ENCODE measurements around the gene CSF2.

Gene CSF2

DNA sequence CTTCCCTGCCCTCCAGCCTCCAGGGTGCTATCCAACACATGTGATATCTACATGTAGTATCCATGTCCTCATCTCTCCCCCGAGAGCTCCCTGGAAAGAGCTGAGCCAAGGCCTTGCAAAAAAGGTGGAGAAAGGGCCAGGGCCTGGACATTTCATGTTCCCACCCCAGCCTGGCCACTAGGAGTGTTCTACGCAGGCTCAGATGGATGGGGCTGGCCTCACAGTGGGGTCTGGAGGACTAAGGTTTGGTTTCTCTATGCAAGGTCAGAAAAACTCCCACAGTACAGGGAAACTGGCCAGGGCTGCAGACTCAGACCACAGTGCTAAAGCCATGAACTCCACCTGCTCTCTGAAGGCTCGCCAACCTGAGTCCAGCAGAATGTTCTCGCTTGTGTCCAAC, 1.5 kb upstream of the CSF2 start:
- no peak for DNase-seq (ENCODE audit: low read depth)
- H3K4me3 ChIP-seq (ENCODE audit: control insufficient read depth, low read depth, low read length), result no peak overlapping the region
- TF ChIP-seq, protein P1, sequence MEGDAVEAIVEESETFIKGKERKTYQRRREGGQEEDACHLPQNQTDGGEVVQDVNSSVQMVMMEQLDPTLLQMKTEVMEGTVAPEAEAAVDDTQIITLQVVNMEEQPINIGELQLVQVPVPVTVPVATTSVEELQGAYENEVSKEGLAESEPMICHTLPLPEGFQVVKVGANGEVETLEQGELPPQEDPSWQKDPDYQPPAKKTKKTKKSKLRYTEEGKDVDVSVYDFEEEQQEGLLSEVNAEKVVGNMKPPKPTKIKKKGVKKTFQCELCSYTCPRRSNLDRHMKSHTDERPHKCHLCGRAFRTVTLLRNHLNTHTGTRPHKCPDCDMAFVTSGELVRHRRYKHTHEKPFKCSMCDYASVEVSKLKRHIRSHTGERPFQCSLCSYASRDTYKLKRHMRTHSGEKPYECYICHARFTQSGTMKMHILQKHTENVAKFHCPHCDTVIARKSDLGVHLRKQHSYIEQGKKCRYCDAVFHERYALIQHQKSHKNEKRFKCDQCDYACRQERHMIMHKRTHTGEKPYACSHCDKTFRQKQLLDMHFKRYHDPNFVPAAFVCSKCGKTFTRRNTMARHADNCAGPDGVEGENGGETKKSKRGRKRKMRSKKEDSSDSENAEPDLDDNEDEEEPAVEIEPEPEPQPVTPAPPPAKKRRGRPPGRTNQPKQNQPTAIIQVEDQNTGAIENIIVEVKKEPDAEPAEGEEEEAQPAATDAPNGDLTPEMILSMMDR (IDR thresholded peaks at IDR 0.05; ENCODE audit: control insufficient read depth, insufficient read depth, low read depth, low read length, missing control alignments), result no peak

DNA sequence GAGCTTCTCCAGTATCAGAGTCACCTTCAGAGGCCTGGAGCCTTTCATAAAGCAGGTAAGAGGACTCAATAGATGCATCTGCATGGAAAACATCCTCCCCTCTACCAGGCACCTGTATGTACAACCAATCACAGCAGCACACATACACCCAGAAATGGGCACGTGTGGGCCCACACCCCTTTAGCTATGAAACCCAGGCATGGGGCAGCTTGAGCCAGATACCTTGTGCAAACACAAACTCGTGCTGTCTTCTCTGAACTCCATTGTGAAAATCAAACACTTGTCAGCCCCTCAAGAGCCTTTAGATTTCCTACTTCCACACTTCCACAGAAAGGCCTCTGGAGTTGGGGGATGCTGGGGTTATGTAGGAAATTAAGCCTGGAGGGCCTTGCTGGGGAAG, 1.1 kb upstream of the CSF2 start:
- TF ChIP-seq, protein P1 (IDR thresholded peaks at IDR 0.05; ENCODE audit: control insufficient read depth, insufficient read depth, low read depth, low read length, missing control alignments), result no peak
- no peak for DNase-seq (ENCODE audit: low read depth)
- no peak overlapping the region for H3K4me3 ChIP-seq (ENCODE audit: control insufficient read depth, low read depth, low read length)

DNA sequence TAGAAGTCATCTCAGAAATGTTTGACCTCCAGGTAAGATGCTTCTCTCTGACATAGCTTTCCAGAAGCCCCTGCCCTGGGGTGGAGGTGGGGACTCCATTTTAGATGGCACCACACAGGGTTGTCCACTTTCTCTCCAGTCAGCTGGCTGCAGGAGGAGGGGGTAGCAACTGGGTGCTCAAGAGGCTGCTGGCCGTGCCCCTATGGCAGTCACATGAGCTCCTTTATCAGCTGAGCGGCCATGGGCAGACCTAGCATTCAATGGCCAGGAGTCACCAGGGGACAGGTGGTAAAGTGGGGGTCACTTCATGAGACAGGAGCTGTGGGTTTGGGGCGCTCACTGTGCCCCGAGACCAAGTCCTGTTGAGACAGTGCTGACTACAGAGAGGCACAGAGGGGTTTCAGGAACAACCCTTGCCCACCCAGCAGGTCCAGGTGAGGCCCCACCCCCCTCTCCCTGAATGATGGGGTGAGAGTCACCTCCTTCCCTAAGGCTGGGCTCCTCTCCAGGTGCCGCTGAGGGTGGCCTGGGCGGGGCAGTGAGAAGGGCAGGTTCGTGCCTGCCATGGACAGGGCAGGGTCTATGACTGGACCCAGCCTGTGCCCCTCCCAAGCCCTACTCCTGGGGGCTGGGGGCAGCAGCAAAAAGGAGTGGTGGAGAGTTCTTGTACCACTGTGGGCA, 642 bp downstream of the CSF2 start:
- no peak overlapping the region for H3K4me3 ChIP-seq (ENCODE audit: control insufficient read depth, low read depth, low read length)
- no peak for DNase-seq (ENCODE audit: low read depth)
- TF ChIP-seq, protein P1 (IDR thresholded peaks at IDR 0.05; ENCODE audit: control insufficient read depth, insufficient read depth, low read depth, low read length, missing control alignments), result no peak

DNA sequence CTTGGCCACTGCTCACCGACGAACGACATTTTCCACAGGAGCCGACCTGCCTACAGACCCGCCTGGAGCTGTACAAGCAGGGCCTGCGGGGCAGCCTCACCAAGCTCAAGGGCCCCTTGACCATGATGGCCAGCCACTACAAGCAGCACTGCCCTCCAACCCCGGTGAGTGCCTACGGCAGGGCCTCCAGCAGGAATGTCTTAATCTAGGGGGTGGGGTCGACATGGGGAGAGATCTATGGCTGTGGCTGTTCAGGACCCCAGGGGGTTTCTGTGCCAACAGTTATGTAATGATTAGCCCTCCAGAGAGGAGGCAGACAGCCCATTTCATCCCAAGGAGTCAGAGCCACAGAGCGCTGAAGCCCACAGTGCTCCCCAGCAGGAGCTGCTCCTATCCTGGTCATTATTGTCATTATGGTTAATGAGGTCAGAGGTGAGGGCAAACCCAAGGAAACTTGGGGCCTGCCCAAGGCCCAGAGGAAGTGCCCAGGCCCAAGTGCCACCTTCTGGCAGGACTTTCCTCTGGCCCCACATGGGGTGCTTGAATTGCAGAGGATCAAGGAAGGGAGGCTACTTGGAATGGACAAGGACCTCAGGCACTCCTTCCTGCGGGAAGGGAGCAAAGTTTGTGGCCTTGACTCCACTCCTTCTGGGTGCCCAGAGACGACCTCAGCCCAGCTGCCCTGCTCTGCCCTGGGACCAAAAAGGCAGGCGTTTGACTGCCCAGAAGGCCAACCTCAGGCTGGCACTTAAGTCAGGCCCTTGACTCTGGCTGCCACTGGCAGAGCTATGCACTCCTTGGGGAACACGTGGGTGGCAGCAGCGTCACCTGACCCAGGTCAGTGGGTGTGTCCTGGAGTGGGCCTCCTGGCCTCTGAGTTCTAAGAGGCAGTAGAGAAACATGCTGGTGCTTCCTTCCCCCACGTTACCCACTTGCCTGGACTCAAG, 1.5 kb downstream of the CSF2 start:
- H3K4me3 ChIP-seq (ENCODE audit: control insufficient read depth, low read depth, low read length), result no peak overlapping the region
- TF ChIP-seq, protein P1 (IDR thresholded peaks at IDR 0.05; ENCODE audit: control insufficient read depth, insufficient read depth, low read depth, low read length, missing control alignments), result no peak
- DNase-seq (ENCODE audit: low read depth), result no peak

DNA sequence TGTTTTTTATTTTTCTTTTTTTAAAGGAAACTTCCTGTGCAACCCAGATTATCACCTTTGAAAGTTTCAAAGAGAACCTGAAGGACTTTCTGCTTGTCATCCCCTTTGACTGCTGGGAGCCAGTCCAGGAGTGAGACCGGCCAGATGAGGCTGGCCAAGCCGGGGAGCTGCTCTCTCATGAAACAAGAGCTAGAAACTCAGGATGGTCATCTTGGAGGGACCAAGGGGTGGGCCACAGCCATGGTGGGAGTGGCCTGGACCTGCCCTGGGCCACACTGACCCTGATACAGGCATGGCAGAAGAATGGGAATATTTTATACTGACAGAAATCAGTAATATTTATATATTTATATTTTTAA, 2.1 kb downstream of the CSF2 start:
- no peak for DNase-seq (ENCODE audit: low read depth)
- no peak overlapping the region for H3K4me3 ChIP-seq (ENCODE audit: control insufficient read depth, low read depth, low read length)
- TF ChIP-seq, protein P1 (IDR thresholded peaks at IDR 0.05; ENCODE audit: control insufficient read depth, insufficient read depth, low read depth, low read length, missing control alignments), result no peak

DNA sequence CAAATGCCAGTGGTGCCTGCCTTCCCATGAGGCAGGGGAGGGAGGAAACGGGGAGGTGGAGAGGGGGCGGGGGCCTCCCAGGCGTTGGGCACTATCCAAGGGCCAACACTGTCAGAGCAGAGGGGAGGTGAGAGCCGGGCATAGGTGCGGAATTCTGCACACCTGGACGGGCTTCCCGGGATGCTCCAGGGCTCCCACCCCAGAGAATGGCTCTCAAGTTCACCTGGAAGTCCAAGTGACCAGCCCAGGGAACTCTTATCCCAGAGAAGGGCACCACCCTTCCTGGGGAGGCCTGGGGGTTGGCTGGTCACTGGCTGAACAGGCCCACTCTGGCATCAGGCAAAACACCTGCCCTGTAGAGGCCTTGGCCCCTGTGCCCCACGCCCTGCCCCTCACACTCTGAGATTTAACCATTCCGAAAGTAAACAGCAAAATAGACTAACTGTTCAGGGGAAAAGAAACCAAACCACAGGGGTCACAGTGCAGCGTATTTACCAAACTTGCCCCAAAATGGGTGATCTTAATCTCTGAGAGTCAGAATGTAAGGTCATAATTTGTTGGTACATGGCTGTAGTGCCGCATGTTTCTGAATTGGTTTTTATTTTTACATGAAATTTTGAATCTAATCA, 2.7 kb downstream of the CSF2 start:
- TF ChIP-seq, protein P1 (IDR thresholded peaks at IDR 0.05; ENCODE audit: control insufficient read depth, insufficient read depth, low read depth, low read length, missing control alignments), result no peak
- no peak overlapping the region for H3K4me3 ChIP-seq (ENCODE audit: control insufficient read depth, low read depth, low read length)
- DNase-seq (ENCODE audit: low read depth), result no peak
